ENCODE data around the gene RNF130.

GRCh38 chr5:179969110-179969509, 102.4 kb downstream of the RNF130 start:
- TF ChIP-seq CTCF (IDR thresholded peaks at IDR 0.05), result no peak
- no peak for TF ChIP-seq POLR2A (IDR thresholded peaks at IDR 0.05)
